HEK293 (cell line): Measurements from ENCODE around the gene KRT82.

ENCODE experiments used
- REST ChIP-seq: fragments of 450-650 bp; formaldehyde crosslinking; IDR thresholded peaks from 2 replicates; pipeline ENCODE4 v1.5.1; 2016; ENCODE audit warnings: missing biosample characterization, missing genetic modification characterization
- ZBTB48 ChIP-seq: fragments of 450-650 bp; formaldehyde crosslinking; IDR thresholded peaks from 2 replicates; pipeline ENCODE4 v1.5.1; 2016; ENCODE audit warnings: missing biosample characterization, missing genetic modification characterization
- ZNF174 ChIP-seq: fragments of 450-650 bp; formaldehyde crosslinking; IDR thresholded peaks from 2 replicates; pipeline ENCODE4 v1.5.0; 2017; ENCODE audit warnings: missing biosample characterization, mild to moderate bottlenecking, missing genetic modification characterization
- ZNF24 ChIP-seq: fragments of 450-650 bp; formaldehyde crosslinking; IDR thresholded peaks from 2 replicates; pipeline ENCODE4 v1.5.1; 2016; ENCODE audit warnings: missing biosample characterization, missing genetic modification characterization
- ZNF610 ChIP-seq: fragments of 450-650 bp; formaldehyde crosslinking; IDR thresholded peaks from 2 replicates; pipeline ENCODE4 v1.5.1; 2016; ENCODE audit warnings: missing biosample characterization, missing genetic modification characterization, borderline replicate concordance
- ZNF707 ChIP-seq: fragments of 450-650 bp; formaldehyde crosslinking; IDR thresholded peaks from 2 replicates; pipeline ENCODE4 v1.5.1; 2016; ENCODE audit warnings: missing biosample characterization, missing genetic modification characterization
- ZNF76 ChIP-seq: fragments of 450-650 bp; formaldehyde crosslinking; IDR thresholded peaks from 2 replicates; pipeline ENCODE4; 2016; ENCODE audit warnings: low read depth, missing biosample characterization, missing genetic modification characterization, borderline replicate concordance
- TF ChIP-seq, protein P1 (sequence below): fragments of 450-650 bp; formaldehyde crosslinking; IDR thresholded peaks from 2 replicates; pipeline ENCODE4 v1.5.1; 2016; ENCODE audit warnings: missing biosample characterization, missing genetic modification characterization
- TF ChIP-seq, protein P2 (sequence below): fragments of 450-650 bp; formaldehyde crosslinking; IDR thresholded peaks from 2 replicates; pipeline ENCODE4 v1.5.1; 2016; ENCODE audit warnings: missing biosample characterization, missing genetic modification characterization

DNA sequence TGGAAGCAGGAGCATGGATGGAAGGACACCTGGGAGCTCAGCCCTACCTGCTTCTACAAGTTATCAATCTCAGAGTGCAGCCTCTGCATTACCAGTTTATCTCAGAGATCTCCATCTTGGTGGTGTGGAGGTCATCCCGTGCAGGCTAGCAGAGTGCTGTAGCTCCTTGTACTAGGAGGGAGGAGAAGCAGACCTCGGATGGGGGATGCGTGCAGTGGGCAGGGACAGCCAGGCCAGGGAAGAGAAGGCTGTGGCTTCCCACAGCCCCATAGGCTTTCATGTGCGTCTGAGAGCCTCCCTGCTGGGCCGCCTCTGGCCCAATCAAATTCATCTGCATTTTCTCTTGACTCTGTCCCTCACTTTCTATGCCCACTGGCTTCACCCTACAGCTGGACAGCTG is 8.8 kb upstream of the KRT82 start:
- TF ChIP-seq ZNF174 (no peak), ZNF707 (tag by site-specific recombination) (no peak), ZNF76 (tag by site-specific recombination) (no peak), ZNF610 (no peak), ZNF24 (tag by site-specific recombination) (no peak), ZBTB48 (no peak), REST (no peak)
- TF ChIP-seq, protein P1, sequence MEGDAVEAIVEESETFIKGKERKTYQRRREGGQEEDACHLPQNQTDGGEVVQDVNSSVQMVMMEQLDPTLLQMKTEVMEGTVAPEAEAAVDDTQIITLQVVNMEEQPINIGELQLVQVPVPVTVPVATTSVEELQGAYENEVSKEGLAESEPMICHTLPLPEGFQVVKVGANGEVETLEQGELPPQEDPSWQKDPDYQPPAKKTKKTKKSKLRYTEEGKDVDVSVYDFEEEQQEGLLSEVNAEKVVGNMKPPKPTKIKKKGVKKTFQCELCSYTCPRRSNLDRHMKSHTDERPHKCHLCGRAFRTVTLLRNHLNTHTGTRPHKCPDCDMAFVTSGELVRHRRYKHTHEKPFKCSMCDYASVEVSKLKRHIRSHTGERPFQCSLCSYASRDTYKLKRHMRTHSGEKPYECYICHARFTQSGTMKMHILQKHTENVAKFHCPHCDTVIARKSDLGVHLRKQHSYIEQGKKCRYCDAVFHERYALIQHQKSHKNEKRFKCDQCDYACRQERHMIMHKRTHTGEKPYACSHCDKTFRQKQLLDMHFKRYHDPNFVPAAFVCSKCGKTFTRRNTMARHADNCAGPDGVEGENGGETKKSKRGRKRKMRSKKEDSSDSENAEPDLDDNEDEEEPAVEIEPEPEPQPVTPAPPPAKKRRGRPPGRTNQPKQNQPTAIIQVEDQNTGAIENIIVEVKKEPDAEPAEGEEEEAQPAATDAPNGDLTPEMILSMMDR (tag by site-specific recombination), result no peak
- TF ChIP-seq, protein P2, sequence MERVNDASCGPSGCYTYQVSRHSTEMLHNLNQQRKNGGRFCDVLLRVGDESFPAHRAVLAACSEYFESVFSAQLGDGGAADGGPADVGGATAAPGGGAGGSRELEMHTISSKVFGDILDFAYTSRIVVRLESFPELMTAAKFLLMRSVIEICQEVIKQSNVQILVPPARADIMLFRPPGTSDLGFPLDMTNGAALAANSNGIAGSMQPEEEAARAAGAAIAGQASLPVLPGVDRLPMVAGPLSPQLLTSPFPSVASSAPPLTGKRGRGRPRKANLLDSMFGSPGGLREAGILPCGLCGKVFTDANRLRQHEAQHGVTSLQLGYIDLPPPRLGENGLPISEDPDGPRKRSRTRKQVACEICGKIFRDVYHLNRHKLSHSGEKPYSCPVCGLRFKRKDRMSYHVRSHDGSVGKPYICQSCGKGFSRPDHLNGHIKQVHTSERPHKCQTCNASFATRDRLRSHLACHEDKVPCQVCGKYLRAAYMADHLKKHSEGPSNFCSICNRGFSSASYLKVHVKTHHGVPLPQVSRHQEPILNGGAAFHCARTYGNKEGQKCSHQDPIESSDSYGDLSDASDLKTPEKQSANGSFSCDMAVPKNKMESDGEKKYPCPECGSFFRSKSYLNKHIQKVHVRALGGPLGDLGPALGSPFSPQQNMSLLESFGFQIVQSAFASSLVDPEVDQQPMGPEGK, result no peak
